GM18511 (cell line): ENCODE data around the gene C19orf25.

ENCODE experiments used
- ATAC-seq: cut with Tn5 transposase; IDR thresholded peaks from one replicate; pipeline ENCODE4 v1.9.1; 2021; ENCODE audit warnings: mild to moderate bottlenecking, moderate library complexity; ENCODE audit not compliant: unreplicated experiment

The C19orf25 gene

DNA sequence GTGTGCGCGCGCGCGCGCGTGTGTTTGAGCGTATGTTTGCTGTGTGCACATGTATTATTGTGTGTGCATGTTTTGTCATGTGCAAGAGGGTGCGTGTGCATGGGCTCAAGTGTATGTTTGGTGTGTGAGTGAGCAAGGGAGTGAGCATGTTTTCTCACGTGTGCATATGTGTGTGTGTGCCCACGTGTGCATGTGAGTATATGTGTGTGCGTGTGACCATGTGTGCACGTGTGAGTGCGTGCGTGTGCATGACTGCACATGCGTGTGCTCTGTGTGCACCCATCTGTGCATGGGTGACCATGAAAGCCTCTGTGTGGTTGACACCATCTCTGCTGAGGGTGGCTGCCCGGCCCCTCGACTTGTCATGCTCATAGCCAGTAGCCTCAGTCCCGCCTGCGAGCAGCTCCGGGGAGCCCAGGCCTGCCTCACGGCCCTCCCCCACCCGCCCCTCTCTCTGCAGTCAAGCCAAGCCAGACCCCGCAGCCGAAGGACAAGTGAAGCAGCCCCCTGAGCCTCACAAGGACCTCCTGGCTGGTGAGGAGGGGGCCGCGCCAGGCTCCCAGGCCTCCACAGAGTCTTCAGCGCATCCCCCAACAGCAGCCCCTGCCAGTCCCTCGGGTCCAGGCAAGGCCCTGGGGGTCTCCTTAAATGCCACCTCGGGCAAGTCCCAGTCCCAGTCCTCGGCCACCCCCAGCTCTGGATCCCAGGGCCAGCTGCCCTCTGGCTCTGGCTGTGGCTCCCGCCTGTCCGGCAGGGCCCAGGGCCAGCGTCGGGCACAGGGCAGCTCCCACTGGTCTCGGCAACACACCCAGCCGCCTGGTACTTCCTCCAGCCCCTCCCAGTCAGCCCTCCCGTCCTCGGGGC lies 17.9 kb upstream of the C19orf25 start:
- no peak for ATAC-seq

DNA sequence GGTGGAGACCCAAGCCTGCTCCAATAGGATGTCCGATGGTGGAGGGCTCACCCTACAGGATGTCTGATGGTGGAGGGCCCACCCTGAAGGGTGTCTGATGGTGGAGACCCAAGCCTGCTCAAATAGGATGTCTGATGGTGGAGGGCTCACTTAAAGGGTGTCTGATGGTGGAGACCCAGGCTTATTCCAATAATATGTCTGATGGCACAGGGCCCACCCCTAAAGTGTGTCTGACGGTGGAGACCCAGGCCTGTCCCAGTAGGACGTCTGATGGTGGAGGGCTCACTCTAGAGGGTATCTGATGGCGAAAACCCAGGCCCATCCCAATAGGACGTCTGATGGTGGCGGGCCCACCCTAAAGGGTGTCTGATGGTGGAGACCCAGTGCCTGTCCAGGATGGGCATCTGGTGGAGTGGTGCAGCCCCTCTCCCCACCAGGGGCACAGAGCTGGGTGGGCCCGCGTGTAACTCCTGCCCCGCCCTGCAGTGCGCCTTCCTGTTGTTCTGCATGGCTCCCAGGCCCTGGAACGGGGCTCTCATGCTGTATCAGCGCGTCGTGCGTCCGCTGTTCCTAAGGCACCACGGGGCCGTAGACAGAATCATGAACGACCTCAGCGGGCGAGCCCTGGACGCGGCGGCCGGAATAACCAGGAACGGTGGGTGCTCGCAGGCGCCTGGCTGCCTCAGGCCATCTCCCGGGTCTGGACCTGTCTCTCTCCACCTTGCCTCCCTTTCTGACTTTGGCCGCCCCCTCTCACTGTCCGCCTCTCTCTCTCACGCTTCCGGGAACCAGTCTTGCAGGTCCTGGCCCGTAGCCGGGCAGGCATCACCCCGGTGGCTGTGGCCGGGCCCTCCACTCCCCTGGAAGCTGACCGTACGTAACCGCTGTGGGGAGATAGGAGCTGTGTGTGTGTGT lies 17.0 kb upstream of the C19orf25 start:
- ATAC-seq, result no peak

DNA sequence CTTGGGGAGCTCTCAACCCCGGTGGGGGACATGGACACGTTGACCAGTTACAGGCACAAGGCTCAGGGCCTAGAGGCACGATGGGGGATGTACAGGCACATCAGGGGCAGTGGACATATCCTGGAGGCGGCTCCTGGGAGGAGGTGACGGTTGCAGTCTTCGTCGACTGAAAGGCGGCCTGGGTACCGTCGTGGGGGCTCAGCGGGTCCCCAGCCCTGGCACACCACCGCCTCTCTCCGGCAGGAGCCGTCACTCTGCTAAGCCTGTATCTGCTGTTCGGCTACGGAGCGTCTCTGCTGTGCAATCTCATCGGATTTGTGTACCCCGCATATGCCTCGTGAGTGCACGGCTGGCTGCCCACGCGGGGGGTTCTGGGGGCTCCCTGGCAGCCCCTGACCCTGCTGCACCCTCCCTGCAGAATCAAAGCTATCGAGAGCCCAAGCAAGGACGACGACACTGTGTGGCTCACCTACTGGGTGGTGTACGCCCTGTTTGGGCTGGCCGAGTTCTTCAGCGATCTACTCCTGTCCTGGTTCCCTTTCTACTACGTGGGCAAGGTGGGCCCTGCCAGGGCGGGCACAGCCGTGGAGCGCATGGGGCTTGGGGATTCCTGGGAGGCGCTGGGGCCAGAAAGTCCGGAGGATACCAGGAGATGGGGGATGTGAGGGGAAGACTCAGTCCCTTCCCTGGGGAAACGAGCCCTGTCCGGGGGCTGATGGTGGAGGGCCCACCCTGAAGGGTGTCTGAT lies 16.2 kb upstream of the C19orf25 start:
- no peak for ATAC-seq

DNA sequence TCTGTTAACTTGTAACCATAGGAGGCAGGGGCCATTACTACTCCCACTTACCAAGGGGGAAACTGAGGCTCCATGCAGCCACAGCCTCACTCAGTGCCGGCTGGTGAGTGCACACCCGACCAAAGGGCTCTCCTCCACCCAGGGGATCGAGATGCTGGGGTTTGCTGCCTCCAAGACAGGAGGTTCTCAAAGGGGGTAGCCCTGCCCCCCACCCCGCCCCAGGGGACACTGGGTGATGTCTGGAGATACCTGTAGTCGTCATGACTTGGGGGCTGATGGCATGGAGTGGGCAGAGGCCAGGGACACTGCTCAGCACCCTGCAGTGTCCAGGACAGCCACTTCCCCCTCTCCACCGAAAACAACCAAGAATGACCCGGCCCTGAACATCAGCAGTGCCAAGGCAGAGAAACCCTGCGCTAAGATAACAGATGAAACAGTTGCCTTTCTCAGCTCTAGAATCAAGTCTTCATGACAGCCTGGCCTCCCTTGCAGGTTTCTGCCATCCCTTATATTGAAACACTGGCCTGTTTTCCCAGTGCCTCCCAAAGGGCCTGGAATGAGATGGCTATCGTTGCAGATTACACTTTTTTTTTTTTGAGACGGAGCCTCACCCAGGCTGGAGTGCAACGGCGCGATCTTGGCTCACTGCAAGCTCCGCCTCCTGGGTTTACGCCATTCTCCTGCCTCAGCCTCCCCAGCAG lies 15.2 kb upstream of the C19orf25 start:
- no peak for ATAC-seq

DNA sequence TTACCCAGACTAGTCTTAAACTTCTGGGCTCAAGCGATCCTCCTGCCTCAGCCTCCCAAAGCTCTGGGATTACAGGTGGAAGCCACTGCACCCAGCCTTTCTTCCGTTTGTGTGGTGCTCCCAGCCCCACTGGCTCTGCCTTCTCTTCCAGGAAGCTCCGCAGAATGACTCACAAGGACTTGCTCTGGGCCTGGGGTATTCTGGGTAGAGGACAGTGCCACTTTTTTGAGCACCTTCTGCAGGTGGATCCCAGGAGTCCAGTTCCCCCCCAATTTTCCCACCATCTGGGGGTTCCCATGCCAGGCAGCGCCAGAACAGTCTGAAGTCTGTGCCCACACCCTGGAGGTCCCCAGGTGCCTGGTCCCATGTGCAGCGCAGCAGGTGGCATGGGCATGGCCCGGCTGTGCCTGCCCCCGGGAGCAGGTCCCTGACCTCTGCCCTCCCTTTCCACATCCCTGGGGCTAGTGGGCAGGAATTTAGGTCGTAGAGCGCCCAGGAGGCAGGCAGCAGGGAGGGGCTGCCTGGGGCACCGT lies 13.5 kb upstream of the C19orf25 start:
- no peak for ATAC-seq

DNA sequence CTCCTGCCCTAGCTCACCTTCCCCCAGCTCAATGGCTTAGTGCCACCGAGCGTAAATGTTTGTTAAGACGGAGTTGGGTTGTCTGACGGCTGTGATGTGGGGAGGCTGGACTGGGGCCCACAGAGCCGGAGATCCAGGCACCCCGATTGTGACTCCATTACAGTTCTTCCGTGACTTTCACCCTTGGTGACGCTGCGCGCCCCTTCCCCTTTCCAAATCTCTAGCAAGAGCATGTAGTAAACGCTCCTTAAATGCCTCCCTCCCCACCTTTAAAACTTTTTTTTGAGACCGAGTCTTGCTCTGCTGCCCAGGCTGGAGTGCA lies 12.8 kb upstream of the C19orf25 start:
- ATAC-seq, result no peak

DNA sequence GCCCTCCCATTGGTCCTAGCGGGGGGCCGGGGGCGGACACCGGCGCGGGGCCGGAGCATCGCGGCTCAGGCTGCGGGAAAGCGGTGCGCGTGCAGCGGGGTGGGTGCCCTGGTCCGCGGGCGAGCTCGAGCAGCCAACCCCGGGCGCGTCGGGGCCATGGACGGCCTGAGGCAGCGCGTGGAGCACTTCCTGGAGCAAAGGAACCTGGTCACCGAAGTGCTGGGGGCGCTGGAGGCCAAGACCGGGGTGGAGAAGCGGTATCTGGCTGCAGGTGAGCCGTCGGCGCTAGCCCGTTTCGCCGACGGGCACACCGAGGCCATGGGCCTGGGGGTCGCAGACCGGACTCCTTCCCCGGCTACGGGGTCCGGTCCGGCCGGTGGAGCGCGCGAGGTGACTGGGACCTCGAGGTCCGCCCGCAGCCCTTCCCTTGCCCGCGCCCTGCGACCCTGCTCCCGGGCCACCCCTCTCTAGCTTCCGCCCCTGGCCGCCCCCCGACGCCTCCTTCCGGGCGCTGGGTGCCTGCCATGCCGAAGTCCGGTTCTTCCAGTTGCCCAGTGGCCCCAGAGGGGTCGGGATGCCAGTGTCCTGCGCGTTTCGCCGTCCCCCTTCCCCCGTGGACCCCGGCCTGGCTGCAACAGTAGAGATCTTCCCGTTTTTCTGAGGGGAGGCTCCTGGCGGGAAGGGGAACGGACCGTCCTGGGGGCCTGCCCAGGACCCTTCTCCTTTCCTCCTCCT lies 12.3 kb upstream of the C19orf25 start, which contains the start of gene REEP6:
Gene REEP6 (plus strand): TSS at position 68 of the 735 bp plus-strand sequence. CDS start 89 bp downstream, at position 157.
- peak; percentile 2 for ATAC-seq

DNA sequence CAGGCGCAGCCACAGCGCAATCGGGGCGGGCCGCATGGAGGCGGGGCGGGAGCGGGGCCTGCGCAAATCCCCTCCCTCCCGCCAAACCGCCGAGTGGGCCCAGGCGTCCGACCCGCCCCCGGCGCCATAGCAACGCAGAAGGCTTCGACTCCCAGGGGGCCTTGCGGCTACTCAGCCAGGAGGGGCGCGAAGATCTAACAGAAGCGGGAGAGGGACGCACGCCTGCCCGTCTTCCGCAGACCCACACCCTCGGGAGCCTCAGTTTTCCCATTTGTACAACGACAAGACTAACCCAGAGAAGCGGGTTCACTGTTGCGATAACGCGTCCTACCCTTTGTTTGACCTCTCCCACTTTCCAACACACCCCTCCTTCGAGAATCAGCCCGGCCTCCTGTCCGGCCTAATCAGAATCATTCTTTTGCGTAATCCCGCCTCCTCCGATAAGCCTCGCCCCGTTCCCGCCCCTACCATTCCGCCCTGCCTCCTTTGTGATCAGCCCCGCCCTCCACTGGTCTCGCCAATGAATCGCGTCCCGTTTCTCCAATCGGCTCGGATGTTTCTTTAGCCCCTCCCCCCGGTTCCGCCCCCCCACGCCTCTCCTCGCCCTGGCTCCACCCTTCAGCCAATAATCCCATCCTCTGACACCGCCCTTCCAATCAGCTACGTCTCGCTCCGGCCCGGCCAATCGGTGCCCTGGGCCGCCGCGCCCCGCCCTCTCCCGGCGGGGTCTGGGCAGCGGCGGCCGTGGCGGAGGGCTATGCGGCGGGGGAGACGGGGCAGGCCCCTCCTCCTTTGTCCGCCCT lies 11.5 kb upstream of the C19orf25 start, which contains the start of gene PCSK4:
Gene PCSK4 (minus strand): TSS at position 40 of the 803 bp plus-strand sequence. CDS start 4 bp downstream, at position 36.
- ATAC-seq, result peak; percentile 80

DNA sequence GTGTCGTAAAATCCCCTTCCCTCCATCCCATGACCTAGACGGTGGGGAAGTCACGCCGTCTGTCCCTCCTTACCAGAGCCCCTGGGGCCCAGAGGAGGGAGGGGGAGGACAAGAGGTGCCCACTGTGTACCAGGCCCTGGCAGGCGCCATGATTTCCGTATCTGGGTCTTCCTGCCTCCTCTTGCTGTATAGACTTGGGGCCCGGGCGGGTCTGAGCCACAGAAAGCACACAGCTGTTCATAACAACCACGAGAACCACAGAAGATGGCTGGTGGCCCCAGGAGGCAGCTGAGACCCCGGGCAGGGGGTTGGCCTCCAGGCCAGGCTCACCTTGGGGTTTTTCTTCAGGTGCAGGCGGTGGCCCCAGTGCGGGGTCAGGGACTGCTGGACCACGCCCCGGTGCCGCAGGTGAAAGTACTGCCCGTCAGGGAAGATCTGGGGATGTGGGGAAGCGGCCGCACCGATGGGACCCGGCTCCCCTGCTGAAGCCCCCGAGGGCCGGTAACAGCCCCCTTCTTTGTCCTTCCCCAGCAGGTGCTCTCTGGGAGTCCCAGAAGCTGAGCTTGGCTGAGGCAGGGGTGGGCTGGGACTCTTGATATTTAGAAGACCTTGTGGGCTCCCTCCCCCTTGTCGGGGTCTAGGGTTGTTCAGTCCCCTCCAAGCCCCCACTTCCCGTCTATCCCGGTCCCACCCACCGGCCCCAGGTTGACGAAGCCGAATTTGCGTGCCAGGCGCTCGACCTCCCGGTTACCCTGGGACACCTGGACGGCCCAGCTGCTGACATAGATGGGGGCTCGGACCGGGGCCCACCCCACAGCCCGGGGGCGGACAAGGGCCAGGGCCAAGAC lies 10.7 kb upstream of the C19orf25 start:
- ATAC-seq, result no peak

DNA sequence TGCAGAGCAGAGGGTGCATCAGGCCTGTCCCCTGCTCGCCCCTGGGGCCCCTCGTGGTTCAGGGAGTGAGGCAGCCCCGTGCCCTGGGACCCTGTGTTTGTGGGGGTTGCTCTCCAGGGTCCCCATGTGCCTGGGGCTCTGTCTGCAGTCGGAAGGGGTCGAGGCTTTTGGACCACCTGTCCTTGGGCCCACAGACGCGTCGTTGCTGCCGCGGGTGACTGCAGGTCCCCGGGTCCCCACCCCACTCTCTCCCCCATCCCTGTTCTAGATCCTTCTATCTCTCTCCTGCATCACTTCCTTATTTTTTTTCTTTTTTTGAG lies 9.2 kb upstream of the C19orf25 start:
- no peak for ATAC-seq

DNA sequence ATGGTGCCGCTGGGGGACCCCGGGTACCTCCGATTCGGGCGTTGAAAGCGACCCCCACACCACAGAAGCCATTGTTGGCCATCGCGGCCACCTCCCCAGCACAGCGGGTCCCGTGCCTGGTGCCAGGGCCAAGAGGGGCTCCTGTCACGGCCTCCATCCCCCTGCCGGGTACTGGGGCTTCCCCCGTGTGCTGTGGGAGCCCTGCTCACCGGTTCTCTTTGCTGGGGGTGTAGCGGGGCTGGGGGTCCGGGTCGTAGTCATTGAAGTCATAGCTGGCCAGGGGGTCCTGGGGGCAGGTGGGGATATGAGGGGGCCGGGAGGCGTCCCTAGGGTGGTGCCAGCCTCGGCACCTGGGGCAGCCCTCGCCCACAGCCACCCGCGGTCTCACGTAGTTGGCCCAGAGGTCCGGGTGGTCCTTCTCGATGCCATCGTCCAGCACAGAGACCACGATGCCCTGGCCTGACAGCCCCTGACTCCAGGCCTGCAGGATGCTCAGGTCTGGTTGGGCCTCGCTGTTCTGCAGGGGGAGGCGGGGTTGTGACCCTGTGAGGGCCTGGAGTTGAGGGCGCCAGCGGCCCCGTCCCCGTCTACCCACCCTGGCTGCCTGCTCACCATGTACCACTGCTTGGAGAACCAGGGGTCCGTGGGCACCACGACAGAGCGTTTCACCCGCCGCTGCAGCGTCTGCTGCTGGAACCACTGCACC lies 8.7 kb upstream of the C19orf25 start:
- no peak for ATAC-seq

DNA sequence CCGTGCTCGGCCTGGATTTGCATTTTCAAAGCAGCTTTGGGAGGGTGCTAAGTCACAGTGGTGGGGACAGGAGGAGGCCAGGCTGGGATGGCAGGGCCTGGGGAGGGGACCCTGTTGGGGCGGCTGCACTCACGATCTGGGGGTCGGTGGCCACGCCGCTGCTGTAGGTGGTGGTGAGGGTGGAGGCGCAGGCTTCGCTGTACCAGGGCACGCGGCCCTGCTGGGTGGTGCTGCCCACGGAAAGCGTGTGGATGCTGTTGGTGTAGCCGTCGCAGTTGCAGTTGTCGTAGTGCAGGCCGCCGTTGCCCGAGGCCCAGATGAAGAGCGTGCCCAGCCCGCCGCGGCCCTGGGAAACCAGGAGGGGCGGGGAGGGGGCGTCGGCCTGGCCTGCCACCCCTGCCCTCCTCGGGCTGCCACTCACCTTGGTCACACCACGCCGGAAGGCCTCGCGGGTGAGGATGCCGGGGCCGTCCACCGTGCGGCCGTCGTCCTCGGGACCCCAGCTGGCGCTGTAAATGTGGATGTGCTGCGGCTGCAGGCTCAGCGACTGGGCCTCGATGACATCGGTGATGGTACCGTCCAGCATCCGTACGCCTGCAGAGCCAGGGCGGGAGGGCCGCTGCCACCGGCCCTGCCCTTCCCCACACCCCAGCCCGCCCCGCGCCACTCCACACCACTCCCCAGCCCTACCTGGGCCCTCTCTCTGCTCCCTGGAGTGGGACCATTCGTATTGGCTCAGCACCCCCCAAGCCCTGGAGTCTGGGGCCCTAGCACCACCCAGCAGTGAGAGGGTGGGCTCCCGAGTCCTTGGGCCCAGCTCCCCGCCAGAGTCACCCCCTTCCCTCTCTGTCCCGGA lies 7.9 kb upstream of the C19orf25 start:
- ATAC-seq, result no peak

DNA sequence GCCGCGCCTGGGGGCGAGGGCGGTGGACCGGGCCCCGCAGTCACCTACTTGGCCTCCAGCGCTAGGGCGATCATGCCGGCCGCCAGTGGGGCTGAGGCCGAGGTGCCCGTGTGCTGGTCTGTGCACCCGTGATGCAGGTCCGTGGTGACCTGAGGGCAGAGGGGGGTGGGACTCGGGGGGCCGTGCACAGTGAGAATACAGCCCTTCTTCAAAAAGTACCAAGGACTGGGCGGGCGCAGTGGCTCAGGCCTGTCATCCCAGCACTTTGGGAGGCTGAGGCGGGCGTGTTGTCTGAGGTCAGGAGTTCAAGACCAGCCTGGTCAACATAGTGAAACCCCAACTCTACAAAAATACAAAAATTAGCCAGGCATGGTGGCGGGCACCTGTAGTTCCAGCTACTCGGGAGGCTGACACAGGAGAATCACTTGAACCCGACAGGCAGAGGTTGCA lies 5.0 kb upstream of the C19orf25 start:
- ATAC-seq, result no peak

DNA sequence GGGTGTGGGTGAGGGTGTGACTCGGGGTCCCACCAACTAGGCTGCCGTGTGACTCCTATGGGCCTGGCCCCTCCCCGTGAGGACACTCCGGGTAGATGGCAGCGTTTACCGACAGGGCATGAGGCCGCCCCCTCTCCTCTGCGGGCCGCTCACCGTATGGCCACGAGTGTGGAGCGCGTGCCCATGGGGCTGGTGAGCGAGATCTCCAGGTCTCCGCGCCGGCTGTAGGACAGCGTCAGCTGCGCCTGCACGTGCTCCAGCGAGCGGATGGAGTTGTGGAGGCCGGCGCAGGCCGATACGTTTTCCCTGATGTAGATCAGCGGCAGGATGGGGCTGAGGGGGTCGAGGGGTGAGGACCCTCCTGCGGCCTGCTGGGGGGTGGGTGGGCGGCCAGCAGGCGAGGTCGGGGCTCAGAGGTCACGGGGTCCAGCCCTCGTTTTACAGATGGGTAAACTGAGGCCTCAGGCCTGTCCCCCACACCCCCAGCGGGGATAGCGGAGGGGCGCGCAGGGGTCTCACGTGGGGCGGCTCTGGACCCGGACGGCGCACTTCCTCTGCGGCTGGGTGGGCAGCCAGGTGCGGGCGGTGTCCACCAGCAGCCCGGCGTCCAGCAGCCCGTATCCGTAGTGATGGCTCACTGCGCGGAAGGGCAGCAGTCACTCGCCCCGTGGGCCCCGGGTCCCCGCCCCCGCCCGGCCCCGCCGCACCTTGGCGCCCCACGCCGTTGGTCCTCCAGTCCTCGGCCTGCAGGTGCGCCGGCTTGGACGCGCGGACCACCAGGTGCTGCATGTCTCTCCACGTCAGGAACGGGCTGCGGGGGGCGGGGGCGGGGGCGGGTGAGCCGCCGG lies 4.3 kb upstream of the C19orf25 start:
- ATAC-seq, result no peak

DNA sequence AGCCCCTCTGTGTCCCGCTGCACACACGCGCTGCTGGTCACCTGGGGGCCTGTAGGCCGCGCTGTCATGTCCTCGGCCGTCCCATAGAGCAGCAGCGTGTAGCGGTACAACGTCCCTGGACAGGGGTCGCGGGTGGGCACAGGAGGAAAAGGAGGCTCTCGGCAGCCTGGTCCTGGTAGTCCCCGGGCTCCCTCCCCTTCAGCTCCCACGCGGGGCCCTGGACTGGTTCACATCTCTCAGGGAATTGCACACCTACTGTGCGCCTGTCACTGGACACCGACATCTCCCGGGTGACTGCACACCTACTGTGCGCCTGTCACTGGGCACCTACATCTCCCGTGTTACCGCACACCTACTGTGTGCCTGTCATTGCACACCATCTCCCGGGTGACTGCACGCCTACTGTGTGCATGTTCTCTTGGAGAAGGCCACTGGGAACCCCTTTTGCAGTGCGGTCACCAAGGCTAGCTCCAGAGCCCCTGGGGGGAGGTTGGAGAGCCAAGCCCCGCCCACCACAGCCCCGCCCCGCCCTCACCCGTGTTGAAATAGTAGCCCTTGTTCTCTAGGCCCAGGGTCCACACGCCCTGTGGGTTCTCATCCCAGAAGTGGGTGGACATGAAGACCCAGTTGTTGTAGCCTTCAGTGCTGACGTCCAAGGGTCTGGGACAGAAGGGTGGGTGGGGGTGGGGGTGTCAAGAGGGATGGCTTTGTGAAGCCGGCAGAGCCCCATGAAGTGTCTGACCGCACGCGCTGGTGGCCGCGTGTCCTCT lies 3.5 kb upstream of the C19orf25 start:
- ATAC-seq, result no peak
